Fibroblast of skin of abdomen (primary cell): ENCODE measurements around the gene AGBL2.

Source experiments
- DNase-seq: peaks from one replicate; pipeline ENCODE4 v3.0.0-alpha.2; 2013

AGBL2 gene

DNA sequence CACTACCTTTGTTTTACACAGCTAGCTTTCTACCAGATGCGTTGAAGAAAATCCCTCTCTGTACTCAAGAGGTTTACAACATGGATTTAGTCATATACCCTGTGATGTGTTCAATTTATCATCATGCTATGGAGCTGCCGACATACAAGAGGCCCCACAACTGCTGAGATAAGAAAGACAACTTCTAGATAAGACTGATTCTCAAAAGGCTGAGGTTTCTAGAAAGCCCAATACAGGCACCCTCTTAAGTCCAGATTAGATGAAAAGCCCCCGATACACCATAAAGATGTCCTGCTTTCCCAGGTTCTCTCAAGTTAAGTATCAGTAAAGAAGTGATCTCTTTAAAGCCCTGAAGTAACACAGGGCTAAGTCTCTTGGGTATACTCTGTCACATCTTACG is 87.1 kb downstream of the AGBL2 start:
- no peak for DNase-seq

DNA sequence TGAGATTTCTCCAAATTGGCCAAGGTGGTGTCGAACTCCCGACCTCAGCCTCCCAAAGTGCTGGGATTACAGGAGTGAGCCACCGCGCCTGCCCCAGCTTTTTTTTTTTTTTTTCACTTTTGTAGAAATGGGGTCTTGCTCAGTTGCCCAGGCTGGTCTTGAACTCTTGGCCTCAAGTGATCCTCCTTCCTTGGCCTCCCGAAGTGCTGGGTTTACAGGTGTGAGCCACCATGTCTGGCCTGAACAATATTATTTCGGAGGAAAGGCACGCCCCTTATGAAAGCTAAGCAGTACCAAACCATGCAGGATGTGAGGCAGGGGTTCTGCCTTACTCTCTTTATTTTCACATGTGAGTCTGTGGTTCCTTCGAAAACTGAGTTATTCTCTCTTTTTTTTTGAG is 88.9 kb downstream of the AGBL2 start:
- DNase-seq, result no peak

DNA sequence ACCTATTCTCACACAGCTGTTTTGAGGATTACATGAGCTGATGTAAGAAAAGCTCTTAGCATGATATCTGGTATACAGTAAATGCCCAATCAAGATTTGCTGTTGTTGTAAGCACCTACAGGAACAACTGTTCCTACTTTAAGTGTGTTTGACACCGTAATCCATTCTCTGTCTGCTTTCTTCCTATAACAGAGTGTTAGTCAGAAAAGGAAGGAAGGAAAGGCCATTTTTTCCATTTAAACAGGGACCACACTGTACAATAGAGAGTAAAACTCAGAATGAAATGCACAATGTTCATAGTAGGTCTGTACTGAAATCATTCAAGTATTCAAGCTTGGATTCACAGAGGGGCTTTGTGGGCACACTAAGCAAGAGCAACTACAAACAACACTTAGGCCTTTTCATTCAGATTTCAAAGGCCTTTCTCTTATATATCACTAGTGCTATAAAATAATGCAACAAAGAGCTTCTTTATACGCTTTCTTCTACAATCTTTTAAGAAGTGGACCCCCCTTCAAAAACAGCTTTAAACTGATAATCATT is 94.3 kb downstream of the AGBL2 start:
- no peak for DNase-seq

DNA sequence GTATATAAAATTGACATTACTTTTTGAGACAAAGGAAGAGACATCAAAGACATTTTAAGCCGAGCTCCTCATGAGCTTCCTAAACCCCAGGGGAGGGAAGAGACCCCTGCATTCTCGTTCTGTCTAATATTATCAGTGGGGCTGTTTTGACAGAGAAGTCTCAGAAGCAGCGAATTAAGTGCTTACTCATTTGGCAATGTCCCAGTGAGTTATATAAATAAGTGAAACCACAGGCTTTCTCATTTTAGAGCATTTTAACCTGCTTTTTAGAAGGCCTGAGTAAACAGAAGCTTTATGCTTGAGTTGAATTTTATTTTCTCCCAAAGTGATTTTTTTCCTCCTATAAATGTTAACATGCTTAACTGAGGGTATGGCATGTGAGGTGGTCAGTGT is 97.8 kb downstream of the AGBL2 start:
- DNase-seq, result peak; percentile 51

DNA sequence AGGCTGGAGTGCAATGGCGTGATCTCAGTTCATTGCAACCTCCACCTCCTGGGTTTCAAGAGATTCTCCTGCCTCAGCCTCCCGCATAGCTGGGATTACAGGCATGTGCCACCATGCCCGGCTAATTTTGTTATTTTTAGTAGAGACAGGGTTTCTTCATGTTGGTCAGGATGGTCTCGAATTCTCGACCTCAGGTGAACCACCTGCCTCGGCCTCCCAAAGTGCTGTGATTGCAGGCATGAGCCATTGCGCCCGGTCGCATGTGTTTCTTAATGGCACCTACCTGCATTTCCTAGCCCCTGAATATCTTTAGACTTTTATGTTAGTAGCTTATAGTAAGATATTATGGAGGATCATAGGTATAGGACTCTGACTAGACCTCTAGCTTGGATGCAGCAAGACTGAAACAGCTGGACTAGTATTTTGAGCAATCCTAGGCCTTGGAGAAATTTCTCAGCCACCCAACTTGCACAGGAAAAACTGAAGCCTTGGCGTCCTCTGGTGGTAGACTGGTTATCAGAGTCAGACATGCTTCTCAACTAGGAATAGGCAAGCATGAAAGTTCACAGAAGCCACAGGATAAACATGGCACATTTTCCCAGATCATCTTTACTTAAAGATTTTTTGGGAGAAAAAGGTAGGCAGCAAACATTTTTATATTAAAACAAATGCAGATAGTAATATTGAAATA is 98.3 kb downstream of the AGBL2 start:
- peak; percentile 68 for DNase-seq

DNA sequence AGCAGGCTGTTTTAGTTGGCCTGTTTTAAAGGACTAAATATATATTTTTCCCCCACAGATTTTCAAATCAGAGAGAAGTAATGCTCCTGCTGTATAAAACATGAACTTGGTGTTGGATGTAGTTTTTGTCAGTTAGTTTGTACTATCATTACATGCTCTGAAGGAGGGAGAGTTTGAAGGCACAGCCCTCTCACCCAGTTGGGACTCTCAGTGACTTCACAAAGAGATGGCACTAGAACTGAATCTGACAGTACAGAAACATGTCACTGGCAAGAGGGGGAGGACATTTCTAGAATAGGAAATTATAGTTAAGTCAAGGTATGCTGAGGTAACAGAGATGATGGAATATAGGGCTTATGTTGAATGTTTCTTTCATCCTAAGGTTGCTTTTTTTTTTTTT is 99.9 kb downstream of the AGBL2 start:
- no peak for DNase-seq

DNA sequence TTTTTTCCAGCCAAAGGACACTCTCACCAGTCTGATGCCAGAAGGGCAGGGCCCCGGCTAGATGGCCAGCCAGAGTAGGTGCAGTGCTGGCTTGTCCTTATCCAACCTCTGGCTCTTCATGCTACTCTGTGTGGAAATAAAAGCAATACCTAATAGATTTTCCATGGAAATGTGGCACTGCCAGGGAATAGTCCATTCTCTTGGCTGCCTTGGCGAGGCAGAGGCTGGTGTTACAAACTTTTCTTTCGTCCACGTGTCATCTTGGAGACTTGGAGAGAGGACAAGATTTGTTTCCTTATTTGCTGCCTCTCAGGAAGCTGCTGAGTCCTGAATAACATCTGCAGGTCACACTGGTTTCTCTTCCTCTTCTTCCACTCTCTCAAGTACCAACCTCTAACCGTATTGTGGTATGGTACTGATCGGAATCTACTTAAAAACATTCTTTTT is 103.8 kb downstream of the AGBL2 start:
- DNase-seq, result no peak

DNA sequence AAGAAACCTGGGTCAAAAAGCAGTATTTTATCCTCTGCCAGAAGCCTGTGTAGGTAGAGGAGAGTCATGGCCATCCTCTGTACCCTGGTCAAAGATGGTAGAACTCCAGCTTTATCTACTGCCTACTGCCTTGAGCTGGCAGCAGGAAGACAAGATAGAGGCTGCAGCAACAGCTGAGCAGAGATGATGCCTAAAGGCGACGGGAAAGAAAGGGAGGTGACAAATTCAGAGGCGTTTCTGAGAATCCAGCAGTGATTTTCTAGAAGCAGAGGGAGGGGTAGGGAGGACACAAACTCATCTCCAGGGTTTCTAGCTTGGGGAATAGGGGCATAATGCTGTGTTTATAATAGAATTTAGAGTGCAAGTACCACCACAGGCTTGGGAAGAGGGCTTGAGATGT is 105.5 kb downstream of the AGBL2 start:
- no peak for DNase-seq
